DND-41 (cell line): Measurements from ENCODE around the gene MEIS1.

Source experiments
- EZH2 ChIP-seq: IDR thresholded peaks from 3 replicates; pipeline ENCODE4 v1.6.1; 2012; ENCODE audit warnings: borderline replicate concordance, low read depth, mild to moderate bottlenecking, moderate library complexity, low read length, inconsistent platforms; ENCODE audit not compliant: severe bottlenecking
- TF ChIP-seq, protein P1 (sequence below): IDR thresholded peaks from 2 replicates; pipeline ENCODE4 v1.5.1; 2012; ENCODE audit warnings: borderline replicate concordance, low read length, moderate library complexity, mild to moderate bottlenecking; ENCODE audit not compliant: poor library complexity, severe bottlenecking; ENCODE audit errors: extremely low read depth

DNA sequence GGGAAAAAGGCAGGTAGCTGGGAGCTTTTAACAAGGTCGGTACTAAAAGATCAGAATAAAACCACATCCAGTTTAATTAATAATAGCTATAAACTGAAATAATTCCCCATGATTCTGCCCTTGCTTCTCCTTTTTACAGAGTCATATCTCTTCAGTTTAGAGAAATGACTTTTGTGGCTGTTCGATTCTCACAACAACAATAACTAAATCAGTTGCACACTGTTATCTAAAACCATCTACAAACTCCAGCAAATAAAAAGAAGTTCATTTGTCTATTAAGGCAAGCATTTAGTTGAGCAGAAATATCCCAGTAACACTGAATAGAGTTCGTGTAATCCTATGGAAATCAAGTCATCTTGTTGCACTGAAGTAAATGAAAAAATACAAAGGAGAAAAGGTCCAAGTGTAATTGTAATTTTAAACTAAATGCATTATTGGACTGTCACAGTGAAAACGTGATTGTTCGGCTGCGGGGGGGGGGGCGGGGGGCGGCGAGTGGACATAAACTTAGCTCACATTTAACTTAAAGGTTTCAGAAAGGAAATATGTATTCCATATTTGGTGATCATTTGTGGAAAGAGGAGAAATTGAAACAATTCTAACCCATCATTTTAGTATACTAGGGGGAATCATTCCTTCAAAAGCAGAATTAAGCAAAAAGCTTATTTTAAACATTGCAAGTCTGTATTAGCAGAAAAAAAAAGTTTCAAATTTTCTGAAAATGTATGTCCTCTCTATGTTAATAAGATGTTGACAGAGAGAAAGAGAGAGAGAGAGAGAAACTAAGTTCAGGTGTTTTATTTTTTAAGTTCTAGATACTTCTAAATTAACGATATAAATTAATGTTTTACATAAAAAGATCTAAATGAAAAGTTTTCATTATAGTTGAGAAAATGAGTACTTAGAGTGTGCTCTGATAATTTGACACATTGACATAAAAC, 144.5 kb downstream of the MEIS1 start:
- TF ChIP-seq, protein P1, sequence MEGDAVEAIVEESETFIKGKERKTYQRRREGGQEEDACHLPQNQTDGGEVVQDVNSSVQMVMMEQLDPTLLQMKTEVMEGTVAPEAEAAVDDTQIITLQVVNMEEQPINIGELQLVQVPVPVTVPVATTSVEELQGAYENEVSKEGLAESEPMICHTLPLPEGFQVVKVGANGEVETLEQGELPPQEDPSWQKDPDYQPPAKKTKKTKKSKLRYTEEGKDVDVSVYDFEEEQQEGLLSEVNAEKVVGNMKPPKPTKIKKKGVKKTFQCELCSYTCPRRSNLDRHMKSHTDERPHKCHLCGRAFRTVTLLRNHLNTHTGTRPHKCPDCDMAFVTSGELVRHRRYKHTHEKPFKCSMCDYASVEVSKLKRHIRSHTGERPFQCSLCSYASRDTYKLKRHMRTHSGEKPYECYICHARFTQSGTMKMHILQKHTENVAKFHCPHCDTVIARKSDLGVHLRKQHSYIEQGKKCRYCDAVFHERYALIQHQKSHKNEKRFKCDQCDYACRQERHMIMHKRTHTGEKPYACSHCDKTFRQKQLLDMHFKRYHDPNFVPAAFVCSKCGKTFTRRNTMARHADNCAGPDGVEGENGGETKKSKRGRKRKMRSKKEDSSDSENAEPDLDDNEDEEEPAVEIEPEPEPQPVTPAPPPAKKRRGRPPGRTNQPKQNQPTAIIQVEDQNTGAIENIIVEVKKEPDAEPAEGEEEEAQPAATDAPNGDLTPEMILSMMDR = no peak
- TF ChIP-seq EZH2 = no peak
